ENCODE data around the gene LRP3.

GRCh38 chr19:33251526-33252090 is 57.5 kb downstream of the LRP3 start:
- TF ChIP-seq, protein P1, sequence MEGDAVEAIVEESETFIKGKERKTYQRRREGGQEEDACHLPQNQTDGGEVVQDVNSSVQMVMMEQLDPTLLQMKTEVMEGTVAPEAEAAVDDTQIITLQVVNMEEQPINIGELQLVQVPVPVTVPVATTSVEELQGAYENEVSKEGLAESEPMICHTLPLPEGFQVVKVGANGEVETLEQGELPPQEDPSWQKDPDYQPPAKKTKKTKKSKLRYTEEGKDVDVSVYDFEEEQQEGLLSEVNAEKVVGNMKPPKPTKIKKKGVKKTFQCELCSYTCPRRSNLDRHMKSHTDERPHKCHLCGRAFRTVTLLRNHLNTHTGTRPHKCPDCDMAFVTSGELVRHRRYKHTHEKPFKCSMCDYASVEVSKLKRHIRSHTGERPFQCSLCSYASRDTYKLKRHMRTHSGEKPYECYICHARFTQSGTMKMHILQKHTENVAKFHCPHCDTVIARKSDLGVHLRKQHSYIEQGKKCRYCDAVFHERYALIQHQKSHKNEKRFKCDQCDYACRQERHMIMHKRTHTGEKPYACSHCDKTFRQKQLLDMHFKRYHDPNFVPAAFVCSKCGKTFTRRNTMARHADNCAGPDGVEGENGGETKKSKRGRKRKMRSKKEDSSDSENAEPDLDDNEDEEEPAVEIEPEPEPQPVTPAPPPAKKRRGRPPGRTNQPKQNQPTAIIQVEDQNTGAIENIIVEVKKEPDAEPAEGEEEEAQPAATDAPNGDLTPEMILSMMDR (IDR thresholded peaks at IDR 0.05; ENCODE audit: low read depth, low read length, poor library complexity, severe bottlenecking) = no peak
- TF ChIP-seq EZH2phosphoT487 (IDR thresholded peaks at IDR 0.05; ENCODE audit: borderline replicate concordance, low read length) = no peak

All from DOHH2 (cell line).